HepG2 (cell line): ENCODE results near the gene TMPO. TPM values are rescaled to one million over a fixed set of nuclear protein-coding genes. Genes with fewer than 3 reads are reported as not detected.

Experiments
- CREB1 ChIP-seq, 2 experiments: fragments of 450-650 bp in 1 of 2; IDR thresholded peaks; 2 replicates each; pipeline ENCODE4 v1.6.1; 2016 to 2017; ENCODE audit warnings: control low read depth in 1 of 2, mild to moderate bottlenecking in 1 of 2, missing compliant biosample characterization in 1 of 2, missing genetic modification characterization in 1 of 2
- ELF3 ChIP-seq: IDR thresholded peaks from 2 replicates; pipeline ENCODE4 v1.6.1; 2016; ENCODE audit warnings: missing genetic modification reagents, missing compliant biosample characterization
- FOXJ3 ChIP-seq: sonication (generic); formaldehyde crosslinking; IDR thresholded peaks from 2 replicates; pipeline ENCODE4 v1.4.0; 2020; ENCODE audit warnings: missing genetic modification reagents, mild to moderate bottlenecking, borderline replicate concordance
- GATAD1 ChIP-seq: IDR thresholded peaks from 2 replicates; pipeline ENCODE4 v1.6.1; 2016; ENCODE audit warnings: missing genetic modification reagents, missing compliant biosample characterization
- HNF4A ChIP-seq: sonication (generic); formaldehyde crosslinking; IDR thresholded peaks from 2 replicates; pipeline ENCODE4 v1.4.0; 2020; ENCODE audit warnings: missing genetic modification reagents
- HOXA9 ChIP-seq: sonication (generic); formaldehyde crosslinking; IDR thresholded peaks from 2 replicates; pipeline ENCODE4 v1.8.1; 2022; ENCODE audit warnings: missing genetic modification reagents, mild to moderate bottlenecking, moderate library complexity, borderline replicate concordance
- KMT2B ChIP-seq: IDR thresholded peaks from 2 replicates; pipeline ENCODE4 v1.6.1; 2016; ENCODE audit warnings: missing genetic modification reagents, missing compliant biosample characterization
- LCORL ChIP-seq, 2 experiments: fragments of 450-650 bp in 1 of 2; sonication (generic) in 1 of 2; formaldehyde crosslinking in 1 of 2; IDR thresholded peaks; 2 replicates each; pipeline versions ENCODE4 v1.5.0 to v1.6.1; 2017 to 2020; ENCODE audit warnings: antibody characterized with exemption in 1 of 2, missing genetic modification reagents in 1 of 2
- NFIC ChIP-seq: IDR thresholded peaks from 2 replicates; pipeline ENCODE4 v1.6.1; 2012; ENCODE audit warnings: mild to moderate bottlenecking, low read length, inconsistent platforms
- SP140L ChIP-seq: sonication (generic); formaldehyde crosslinking; IDR thresholded peaks from 2 replicates; pipeline ENCODE4 v1.4.0; 2020; ENCODE audit warnings: missing genetic modification reagents, borderline replicate concordance
- SSRP1 ChIP-seq: IDR thresholded peaks from 2 replicates; pipeline ENCODE4 v1.6.1; 2016; ENCODE audit warnings: control low read depth
- ZNF205 ChIP-seq: IDR thresholded peaks from 2 replicates; pipeline ENCODE4 v1.6.1; 2018; ENCODE audit warnings: missing biosample characterization, missing genetic modification reagents
- polyA plus RNA-seq, 8 experiments: library from polyadenylated mRNA; depleted of rRNA in 3 of 8; stranded (reverse) in 7 of 8; unstranded in 1 of 8; fragments of >200 nt; fragmentation: Illumina TruSeq in 4 of 8; extraction: Trizol in 4 of 8; gene quantifications; 2 replicates each; pipeline versions ENCODE4 v1.2.1 to v1.2.3, GENCODE V29; 2011 to 2016; ENCODE audit warnings: low read depth in 4 of 8, missing spikeins in 1 of 8, mixed read lengths in 1 of 8; ENCODE audit not compliant: insufficient read depth in 1 of 8
- total RNA-seq, 5 experiments: library from RNA; depleted of rRNA; stranded (reverse); fragments of >200 nt; fragmentation: Illumina TruSeq; extraction: Trizol; gene quantifications; 2 replicates each; pipeline ENCODE4 v1.2.3, GENCODE V29; 2016; ENCODE audit warnings: low read depth in 1 of 5
- TF ChIP-seq, protein P1 (sequence below): sonication (generic); formaldehyde crosslinking; IDR thresholded peaks from 2 replicates; pipeline ENCODE4 v1.5.0; 2020; ENCODE audit warnings: mild to moderate bottlenecking, missing genetic modification reagents, borderline replicate concordance
- TF ChIP-seq, protein P2 (sequence below): sonication (generic); formaldehyde crosslinking; IDR thresholded peaks from 2 replicates; pipeline ENCODE4 v1.4.0; 2020; ENCODE audit warnings: missing genetic modification reagents
- TF ChIP-seq, protein P3 (sequence below): sonication (generic); formaldehyde crosslinking; IDR thresholded peaks from 2 replicates; pipeline ENCODE4 v1.4.0; 2020; ENCODE audit warnings: missing genetic modification reagents

TMPO gene
- total and polyA plus RNA-seq, 2 of the 13 experiments (the other 11 are each of a cell fraction or from before 2014, with no cell fraction given): 24.2 to 167 TPM

DNA sequence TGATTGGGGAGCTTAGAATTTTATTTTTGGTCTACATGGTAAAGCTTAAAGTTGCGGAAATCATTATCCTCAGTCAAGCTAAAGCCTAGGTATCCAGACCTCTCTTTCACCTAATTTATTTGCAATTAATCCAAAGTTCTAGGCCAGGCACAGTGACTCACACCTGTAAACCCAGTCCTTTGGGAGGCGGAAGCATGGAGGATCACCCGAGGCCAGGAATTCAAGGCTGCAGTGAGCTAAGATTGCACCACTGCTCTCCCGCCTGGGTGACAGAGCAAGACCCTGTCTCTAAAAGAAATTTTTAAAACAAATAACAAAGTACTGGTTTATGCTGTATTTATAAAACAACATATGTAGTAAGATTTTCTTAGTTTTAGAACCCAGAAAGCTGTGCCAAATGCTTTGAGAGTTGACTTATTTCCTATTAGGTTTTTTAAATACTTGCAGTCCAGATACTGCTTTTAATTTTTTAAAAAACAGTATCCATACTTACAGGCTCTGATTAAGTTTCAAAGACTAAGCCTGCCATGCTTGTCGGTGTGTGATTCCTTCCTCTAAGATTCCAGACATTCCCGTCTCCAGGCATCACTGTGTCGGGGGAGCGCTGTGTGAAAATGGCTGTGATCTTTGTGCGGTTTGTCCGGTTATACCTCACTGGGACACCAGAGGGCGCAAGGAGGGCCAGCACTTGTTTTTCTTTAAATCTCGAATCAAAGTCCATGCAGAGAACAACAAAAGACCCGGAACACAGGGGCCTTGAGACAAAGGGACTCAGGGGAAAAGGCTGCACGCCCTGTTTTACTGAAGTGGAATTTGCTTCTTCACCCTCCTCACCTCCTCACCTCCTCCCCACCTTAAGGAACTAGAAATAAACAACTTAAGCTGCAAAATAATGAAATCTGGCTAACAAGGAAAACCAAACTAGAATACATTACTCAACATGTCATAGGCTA lies 24.6 kb upstream of the TMPO start (continued):
- TF ChIP-seq FOXJ3 (CRISPR knock-in tag) (peak; percentile 66; the same call in 1 of the 2 replicates), GATAD1 (peak; percentile 45; the same call in 1 of the 2 replicates), SSRP1 (0 out of 2 replicates have a peak, but pooled peaks have one; percentile 28), LCORL (IDR thresholded peaks at IDR 0.05) (no peak), LCORL (CRISPR knock-in tag; IDR thresholded peaks at IDR 0.05) (peak; percentile 72), NFIC (0 out of 2 replicates have a peak, but pooled peaks have one; percentile 59), HNF4A (CRISPR knock-in tag) (peak; percentile 97), HOXA9 (CRISPR knock-in tag) (no peak), SP140L (no peak), KMT2B (CRISPR knock-in tag) (0 out of 2 replicates have a peak, but pooled peaks have one; percentile 43), ELF3 (CRISPR knock-in tag) (peak; percentile 83), ZNF205 (CRISPR knock-in tag) (peak; percentile 31; the same call in 1 of the 2 replicates), CREB1 (IDR thresholded peaks at IDR 0.05) (no peak), CREB1 (CRISPR knock-in tag; IDR thresholded peaks at IDR 0.05) (peak; percentile 68)
- TF ChIP-seq, protein P1, sequence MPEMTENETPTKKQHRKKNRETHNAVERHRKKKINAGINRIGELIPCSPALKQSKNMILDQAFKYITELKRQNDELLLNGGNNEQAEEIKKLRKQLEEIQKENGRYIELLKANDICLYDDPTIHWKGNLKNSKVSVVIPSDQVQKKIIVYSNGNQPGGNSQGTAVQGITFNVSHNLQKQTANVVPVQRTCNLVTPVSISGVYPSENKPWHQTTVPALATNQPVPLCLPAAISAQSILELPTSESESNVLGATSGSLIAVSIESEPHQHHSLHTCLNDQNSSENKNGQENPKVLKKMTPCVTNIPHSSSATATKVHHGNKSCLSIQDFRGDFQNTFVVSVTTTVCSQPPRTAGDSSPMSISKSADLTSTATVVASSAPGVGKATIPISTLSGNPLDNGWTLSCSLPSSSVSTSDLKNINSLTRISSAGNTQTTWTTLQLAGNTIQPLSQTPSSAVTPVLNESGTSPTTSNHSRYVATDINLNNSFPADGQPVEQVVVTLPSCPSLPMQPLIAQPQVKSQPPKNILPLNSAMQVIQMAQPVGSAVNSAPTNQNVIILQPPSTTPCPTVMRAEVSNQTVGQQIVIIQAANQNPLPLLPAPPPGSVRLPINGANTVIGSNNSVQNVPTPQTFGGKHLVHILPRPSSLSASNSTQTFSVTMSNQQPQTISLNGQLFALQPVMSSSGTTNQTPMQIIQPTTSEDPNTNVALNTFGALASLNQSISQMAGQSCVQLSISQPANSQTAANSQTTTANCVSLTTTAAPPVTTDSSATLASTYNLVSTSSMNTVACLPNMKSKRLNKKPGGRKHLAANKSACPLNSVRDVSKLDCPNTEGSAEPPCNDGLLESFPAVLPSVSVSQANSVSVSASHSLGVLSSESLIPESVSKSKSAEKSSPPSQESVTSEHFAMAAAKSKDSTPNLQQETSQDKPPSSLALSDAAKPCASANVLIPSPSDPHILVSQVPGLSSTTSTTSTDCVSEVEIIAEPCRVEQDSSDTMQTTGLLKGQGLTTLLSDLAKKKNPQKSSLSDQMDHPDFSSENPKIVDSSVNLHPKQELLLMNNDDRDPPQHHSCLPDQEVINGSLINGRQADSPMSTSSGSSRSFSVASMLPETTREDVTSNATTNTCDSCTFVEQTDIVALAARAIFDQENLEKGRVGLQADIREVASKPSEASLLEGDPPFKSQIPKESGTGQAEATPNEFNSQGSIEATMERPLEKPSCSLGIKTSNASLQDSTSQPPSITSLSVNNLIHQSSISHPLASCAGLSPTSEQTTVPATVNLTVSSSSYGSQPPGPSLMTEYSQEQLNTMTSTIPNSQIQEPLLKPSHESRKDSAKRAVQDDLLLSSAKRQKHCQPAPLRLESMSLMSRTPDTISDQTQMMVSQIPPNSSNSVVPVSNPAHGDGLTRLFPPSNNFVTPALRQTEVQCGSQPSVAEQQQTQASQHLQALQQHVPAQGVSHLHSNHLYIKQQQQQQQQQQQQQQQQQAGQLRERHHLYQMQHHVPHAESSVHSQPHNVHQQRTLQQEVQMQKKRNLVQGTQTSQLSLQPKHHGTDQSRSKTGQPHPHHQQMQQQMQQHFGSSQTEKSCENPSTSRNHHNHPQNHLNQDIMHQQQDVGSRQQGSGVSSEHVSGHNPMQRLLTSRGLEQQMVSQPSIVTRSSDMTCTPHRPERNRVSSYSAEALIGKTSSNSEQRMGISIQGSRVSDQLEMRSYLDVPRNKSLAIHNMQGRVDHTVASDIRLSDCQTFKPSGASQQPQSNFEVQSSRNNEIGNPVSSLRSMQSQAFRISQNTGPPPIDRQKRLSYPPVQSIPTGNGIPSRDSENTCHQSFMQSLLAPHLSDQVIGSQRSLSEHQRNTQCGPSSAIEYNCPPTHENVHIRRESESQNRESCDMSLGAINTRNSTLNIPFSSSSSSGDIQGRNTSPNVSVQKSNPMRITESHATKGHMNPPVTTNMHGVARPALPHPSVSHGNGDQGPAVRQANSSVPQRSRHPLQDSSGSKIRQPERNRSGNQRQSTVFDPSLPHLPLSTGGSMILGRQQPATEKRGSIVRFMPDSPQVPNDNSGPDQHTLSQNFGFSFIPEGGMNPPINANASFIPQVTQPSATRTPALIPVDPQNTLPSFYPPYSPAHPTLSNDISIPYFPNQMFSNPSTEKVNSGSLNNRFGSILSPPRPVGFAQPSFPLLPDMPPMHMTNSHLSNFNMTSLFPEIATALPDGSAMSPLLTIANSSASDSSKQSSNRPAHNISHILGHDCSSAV (CRISPR knock-in tag): no peak
- TF ChIP-seq, protein P2, sequence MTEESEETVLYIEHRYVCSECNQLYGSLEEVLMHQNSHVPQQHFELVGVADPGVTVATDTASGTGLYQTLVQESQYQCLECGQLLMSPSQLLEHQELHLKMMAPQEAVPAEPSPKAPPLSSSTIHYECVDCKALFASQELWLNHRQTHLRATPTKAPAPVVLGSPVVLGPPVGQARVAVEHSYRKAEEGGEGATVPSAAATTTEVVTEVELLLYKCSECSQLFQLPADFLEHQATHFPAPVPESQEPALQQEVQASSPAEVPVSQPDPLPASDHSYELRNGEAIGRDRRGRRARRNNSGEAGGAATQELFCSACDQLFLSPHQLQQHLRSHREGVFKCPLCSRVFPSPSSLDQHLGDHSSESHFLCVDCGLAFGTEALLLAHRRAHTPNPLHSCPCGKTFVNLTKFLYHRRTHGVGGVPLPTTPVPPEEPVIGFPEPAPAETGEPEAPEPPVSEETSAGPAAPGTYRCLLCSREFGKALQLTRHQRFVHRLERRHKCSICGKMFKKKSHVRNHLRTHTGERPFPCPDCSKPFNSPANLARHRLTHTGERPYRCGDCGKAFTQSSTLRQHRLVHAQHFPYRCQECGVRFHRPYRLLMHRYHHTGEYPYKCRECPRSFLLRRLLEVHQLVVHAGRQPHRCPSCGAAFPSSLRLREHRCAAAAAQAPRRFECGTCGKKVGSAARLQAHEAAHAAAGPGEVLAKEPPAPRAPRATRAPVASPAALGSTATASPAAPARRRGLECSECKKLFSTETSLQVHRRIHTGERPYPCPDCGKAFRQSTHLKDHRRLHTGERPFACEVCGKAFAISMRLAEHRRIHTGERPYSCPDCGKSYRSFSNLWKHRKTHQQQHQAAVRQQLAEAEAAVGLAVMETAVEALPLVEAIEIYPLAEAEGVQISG (CRISPR knock-in tag): peak; percentile 66
- TF ChIP-seq, protein P3, sequence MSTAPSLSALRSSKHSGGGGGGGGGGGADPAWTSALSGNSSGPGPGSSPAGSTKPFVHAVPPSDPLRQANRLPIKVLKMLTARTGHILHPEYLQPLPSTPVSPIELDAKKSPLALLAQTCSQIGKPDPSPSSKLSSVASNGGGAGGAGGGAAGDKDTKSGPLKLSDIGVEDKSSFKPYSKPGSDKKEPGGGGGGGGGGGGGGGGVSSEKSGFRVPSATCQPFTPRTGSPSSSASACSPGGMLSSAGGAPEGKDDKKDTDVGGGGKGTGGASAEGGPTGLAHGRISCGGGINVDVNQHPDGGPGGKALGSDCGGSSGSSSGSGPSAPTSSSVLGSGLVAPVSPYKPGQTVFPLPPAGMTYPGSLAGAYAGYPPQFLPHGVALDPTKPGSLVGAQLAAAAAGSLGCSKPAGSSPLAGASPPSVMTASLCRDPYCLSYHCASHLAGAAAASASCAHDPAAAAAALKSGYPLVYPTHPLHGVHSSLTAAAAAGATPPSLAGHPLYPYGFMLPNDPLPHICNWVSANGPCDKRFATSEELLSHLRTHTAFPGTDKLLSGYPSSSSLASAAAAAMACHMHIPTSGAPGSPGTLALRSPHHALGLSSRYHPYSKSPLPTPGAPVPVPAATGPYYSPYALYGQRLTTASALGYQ: 0 out of 2 replicates have a peak, but pooled peaks have one; percentile 37
